Measurements from ENCODE around the gene DOK5. TPM values are rescaled to one million over a fixed set of nuclear protein-coding genes. Genes with fewer than 3 reads are reported as not detected.

Gene DOK5
- total RNA-seq, 1 donor from 2014 or later, result 3.1 TPM

GRCh38 chr20:54688476-54688875 is 213.1 kb downstream of the DOK5 start:
- intact Hi-C loops (cut with micrococcal nuclease), result no loop called here

GRCh38 chr20:54690323-54690722 is 214.9 kb downstream of the DOK5 start:
- intact Hi-C loops (cut with micrococcal nuclease), result no loop called here

- intact Hi-C loops (cut with micrococcal nuclease), result no loop called here
These were observed 215.9 kb downstream of the DOK5 start for GRCh38 chr20:54691327-54691726.

- intact Hi-C loops (cut with micrococcal nuclease), result no loop called here
These were observed 216.9 kb downstream of the DOK5 start for GRCh38 chr20:54692168-54692887.

- intact Hi-C loops (cut with micrococcal nuclease), result no loop called here
These were observed 219.1 kb downstream of the DOK5 start for GRCh38 chr20:54694516-54694915.

- intact Hi-C loops (cut with micrococcal nuclease), result no loop called here
These were observed 223.0 kb downstream of the DOK5 start for GRCh38 chr20:54698373-54698772.
